Osteoblast (primary cell): ENCODE measurements around the gene LAMP2. TPM values are rescaled to one million over a fixed set of nuclear protein-coding genes. Genes with fewer than 3 reads are reported as not detected.
A peak's percentile ranks its signal among the peaks of the same experiment; 100 is the strongest.

Source experiments
- DNase-seq: peaks from one replicate; pipeline ENCODE4 v3.0.0; 2011; ENCODE audit warnings: low spot score, mixed read lengths; ENCODE audit not compliant: insufficient read length; ENCODE audit errors: missing footprints
- H2AFZ ChIP-seq: 2 replicates; pipeline ENCODE4 v1.6.0; 2011; ENCODE audit warnings: mild to moderate bottlenecking, low read length
- H3K27ac ChIP-seq: 2 replicates; pipeline ENCODE4 v1.5.1; 2011; ENCODE audit warnings: mild to moderate bottlenecking, low read depth, low read length, moderate library complexity
- H3K27me3 ChIP-seq: 2 replicates; pipeline ENCODE4 v1.6.0; 2012; ENCODE audit warnings: mild to moderate bottlenecking, control low read depth, inconsistent platforms, low read length, moderate library complexity; ENCODE audit not compliant: insufficient read depth
- H3K36me3 ChIP-seq: 2 replicates; pipeline ENCODE4 v1.5.1; 2011; ENCODE audit warnings: mild to moderate bottlenecking, low read length, control low read depth, moderate library complexity; ENCODE audit not compliant: insufficient read depth
- H3K4me1 ChIP-seq: 2 replicates; pipeline ENCODE4 v1.5.1; 2011; ENCODE audit warnings: mild to moderate bottlenecking, low read length, control low read depth, moderate library complexity; ENCODE audit not compliant: insufficient read depth
- H3K4me2 ChIP-seq: 2 replicates; pipeline ENCODE4 v1.6.0; 2011; ENCODE audit warnings: mild to moderate bottlenecking, low read length; ENCODE audit not compliant: insufficient read depth
- H3K4me3 ChIP-seq: fragments of 200-600 bp; sonication (generic); 3 replicates; pipeline ENCODE4 v1.5.1; 2012; ENCODE audit warnings: mild to moderate bottlenecking, low read length, inconsistent platforms; ENCODE audit not compliant: insufficient read depth
- H3K79me2 ChIP-seq: 2 replicates; pipeline ENCODE4 v1.6.0; 2012; ENCODE audit warnings: mild to moderate bottlenecking, low read length, control low read depth, inconsistent platforms; ENCODE audit not compliant: insufficient read depth
- H3K9me3 ChIP-seq: 2 replicates; pipeline ENCODE4 v1.5.1; 2011; ENCODE audit warnings: low read depth, low read length, control low read depth
- H4K20me1 ChIP-seq: 2 replicates; pipeline ENCODE4 v1.6.0; 2012; ENCODE audit warnings: mild to moderate bottlenecking, low read length, control low read depth; ENCODE audit not compliant: insufficient read depth
- CTCF ChIP-seq: IDR thresholded peaks from 2 replicates; pipeline ENCODE4 v1.5.1; 2011; ENCODE audit warnings: mild to moderate bottlenecking, low read depth, low read length, moderate library complexity; ENCODE audit errors: extremely low read depth
- total RNA-seq: library from RNA; depleted of rRNA; stranded (reverse); fragments of >200 nt; gene quantifications from 2 replicates; pipeline ENCODE4 v1.2.3, GENCODE V29; 2012

The LAMP2 gene
- total RNA-seq, 1 donor, result 237 TPM

GRCh38 chrX:120452131-120452530 is 17.0 kb downstream of the LAMP2 start:
- peak; percentile 50 for TF ChIP-seq CTCF
- Histone ChIP-seq H3K4me3 (no peak overlapping the region), H3K27me3 (no peaks in the 10 kb centered on the region), H3K4me1 (peaks cover 6% of the 10 kb centered on the region), H3K4me2 (no peak overlapping the region), H3K36me3 (peaks cover 4% of the 10 kb centered on the region), H3K27ac (no peak overlapping the region), H4K20me1 (peaks cover under 1% of the 10 kb centered on the region), H3K79me2 (peaks cover 5% of the 10 kb centered on the region), H3K9me3 (no peaks in the 10 kb centered on the region), H2AFZ (no peak overlapping the region)
- peak; percentile 73 for DNase-seq

GRCh38 chrX:120450163-120450562 is 18.9 kb downstream of the LAMP2 start:
- Histone ChIP-seq H3K27me3 (no peaks in the 10 kb centered on the region), H3K36me3 (peaks cover 12% of the 10 kb centered on the region), H3K27ac (no peak overlapping the region), H4K20me1 (no peaks in the 10 kb centered on the region), H3K4me3 (no peak overlapping the region), H2AFZ (no peak overlapping the region), H3K79me2 (no peaks in the 10 kb centered on the region), H3K9me3 (no peaks in the 10 kb centered on the region), H3K4me2 (no peak overlapping the region), H3K4me1 (peaks cover 11% of the 10 kb centered on the region)
- TF ChIP-seq CTCF, result peak; percentile 38
- no peak for DNase-seq

GRCh38 chrX:120446498-120446897 is 22.6 kb downstream of the LAMP2 start:
- H2AFZ ChIP-seq, result no peak overlapping the region
- peaks cover 12% of the 10 kb centered on the region for H3K36me3 ChIP-seq
- no peaks in the 10 kb centered on the region for H3K27me3 ChIP-seq
- H3K4me3 ChIP-seq, result no peak overlapping the region
- peaks cover 6% of the 10 kb centered on the region for H3K4me1 ChIP-seq
- H4K20me1 ChIP-seq, result no peaks in the 10 kb centered on the region
- DNase-seq, result no peak
- no peak overlapping the region for H3K4me2 ChIP-seq
- H3K79me2 ChIP-seq, result no peaks in the 10 kb centered on the region
- H3K27ac ChIP-seq, result no peak overlapping the region
- TF ChIP-seq CTCF, result no peak
- H3K9me3 ChIP-seq, result no peaks in the 10 kb centered on the region

- Histone ChIP-seq H3K4me3 (no peak overlapping the region), H4K20me1 (no peaks in the 10 kb centered on the region), H3K9me3 (no peaks in the 10 kb centered on the region), H3K79me2 (no peaks in the 10 kb centered on the region), H2AFZ (no peak overlapping the region), H3K27me3 (no peaks in the 10 kb centered on the region), H3K36me3 (peaks cover 10% of the 10 kb centered on the region), H3K4me1 (no peaks in the 10 kb centered on the region), H3K4me2 (no peak overlapping the region), H3K27ac (no peak overlapping the region)
- no peak for DNase-seq
- TF ChIP-seq CTCF, result no peak
Measured at GRCh38 chrX:120439921-120440320, 29.2 kb downstream of the LAMP2 start.
